Ovary (tissue), 3 donors: ENCODE measurements around the gene LIPT2.

ENCODE experiments used
- POLR2A ChIP-seq: fragments of 450-650 bp; IDR thresholded peaks from one replicate; pipeline ENCODE4 v1.6.1; 2017; ENCODE audit warnings: antibody characterized with exemption, mild to moderate bottlenecking, moderate library complexity
- TF ChIP-seq, protein P1 (sequence below), 3 donors: fragments of 450-650 bp in 2 of 3; fragments of 200-600 bp in 1 of 3; IDR thresholded peaks; one replicate each; pipeline versions ENCODE4 v1.5.1 to v1.8.0; 2016 to 2022; ENCODE audit warnings: antibody characterized with exemption in 3 of 3, mild to moderate bottlenecking in 1 of 3
- donor health status: DM: no; HTN: no; CAD: no.

DNA sequence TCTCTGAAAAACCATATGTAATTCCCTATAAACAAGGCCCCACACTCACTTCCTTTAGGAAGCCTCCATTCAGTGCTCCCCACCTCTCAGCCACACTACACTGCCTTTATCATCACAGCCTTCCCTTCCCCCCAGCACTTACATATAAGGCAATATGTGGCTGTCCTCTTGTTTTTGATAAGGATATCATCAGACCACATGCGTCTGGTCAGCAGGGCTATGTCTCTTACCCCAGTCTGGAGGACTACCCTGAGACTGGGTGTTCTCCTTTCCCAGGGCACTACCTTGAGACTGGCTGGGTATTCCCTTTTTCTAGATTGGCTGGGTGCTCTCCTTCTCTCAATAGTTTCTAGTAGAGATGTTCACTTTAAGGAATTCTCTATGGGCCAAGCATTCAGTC lies 33.9 kb downstream of the LIPT2 start:
- TF ChIP-seq, protein P1, sequence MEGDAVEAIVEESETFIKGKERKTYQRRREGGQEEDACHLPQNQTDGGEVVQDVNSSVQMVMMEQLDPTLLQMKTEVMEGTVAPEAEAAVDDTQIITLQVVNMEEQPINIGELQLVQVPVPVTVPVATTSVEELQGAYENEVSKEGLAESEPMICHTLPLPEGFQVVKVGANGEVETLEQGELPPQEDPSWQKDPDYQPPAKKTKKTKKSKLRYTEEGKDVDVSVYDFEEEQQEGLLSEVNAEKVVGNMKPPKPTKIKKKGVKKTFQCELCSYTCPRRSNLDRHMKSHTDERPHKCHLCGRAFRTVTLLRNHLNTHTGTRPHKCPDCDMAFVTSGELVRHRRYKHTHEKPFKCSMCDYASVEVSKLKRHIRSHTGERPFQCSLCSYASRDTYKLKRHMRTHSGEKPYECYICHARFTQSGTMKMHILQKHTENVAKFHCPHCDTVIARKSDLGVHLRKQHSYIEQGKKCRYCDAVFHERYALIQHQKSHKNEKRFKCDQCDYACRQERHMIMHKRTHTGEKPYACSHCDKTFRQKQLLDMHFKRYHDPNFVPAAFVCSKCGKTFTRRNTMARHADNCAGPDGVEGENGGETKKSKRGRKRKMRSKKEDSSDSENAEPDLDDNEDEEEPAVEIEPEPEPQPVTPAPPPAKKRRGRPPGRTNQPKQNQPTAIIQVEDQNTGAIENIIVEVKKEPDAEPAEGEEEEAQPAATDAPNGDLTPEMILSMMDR (IDR thresholded peaks at IDR 0.05), result no peak
- no peak for TF ChIP-seq POLR2A
